HAP-1 (cell line): ENCODE data around the gene TCF7L1.
"Not testable (repeated sequence)": the region's sequence is repeated elsewhere in the genome, so short reads cannot be mapped to it uniquely, and the experiment has no call there.

Experiments
- DNase-seq, 2 experiments: peaks; one replicate each; pipeline ENCODE4 v3.0.0-alpha.2; 2016 to 2020; ENCODE audit warnings: low spot score in 2 of 2
- H3K27me3 ChIP-seq: fragments of 250-450 bp; sonication (Bioruptor Pico); 2 replicates; pipeline ENCODE4 v1.5.1; 2020; ENCODE audit warnings: low read depth, mild to moderate bottlenecking, moderate library complexity
- H3K36me3 ChIP-seq: fragments of 250-450 bp; sonication (Bioruptor Pico); replicated peaks from 2 replicates; pipeline ENCODE4 v1.5.1; 2020; ENCODE audit warnings: mild to moderate bottlenecking
- H3K4me1 ChIP-seq: fragments of 250-450 bp; sonication (Bioruptor Pico); 2 replicates; pipeline ENCODE4 v1.5.1; 2020; ENCODE audit warnings: mild to moderate bottlenecking
- H3K4me3 ChIP-seq: fragments of 250-450 bp; sonication (Bioruptor Pico); 2 replicates; pipeline ENCODE4 v1.5.1; 2020; ENCODE audit warnings: mild to moderate bottlenecking, moderate library complexity
- H3K9me3 ChIP-seq: fragments of 250-450 bp; sonication (Bioruptor Pico); 2 replicates; pipeline ENCODE4 v1.5.1; 2020; ENCODE audit warnings: mild to moderate bottlenecking, moderate library complexity
- in situ Hi-C: fragments of 300-500 bp; cut with MboI; formaldehyde crosslinking; loops from 3 replicates; pipeline ENCODE4 v1.14.3; 2020; ENCODE audit warnings: low sequenced_read_pairs, inconsistent platforms, mixed read lengths

The TCF7L1 gene

DNA sequence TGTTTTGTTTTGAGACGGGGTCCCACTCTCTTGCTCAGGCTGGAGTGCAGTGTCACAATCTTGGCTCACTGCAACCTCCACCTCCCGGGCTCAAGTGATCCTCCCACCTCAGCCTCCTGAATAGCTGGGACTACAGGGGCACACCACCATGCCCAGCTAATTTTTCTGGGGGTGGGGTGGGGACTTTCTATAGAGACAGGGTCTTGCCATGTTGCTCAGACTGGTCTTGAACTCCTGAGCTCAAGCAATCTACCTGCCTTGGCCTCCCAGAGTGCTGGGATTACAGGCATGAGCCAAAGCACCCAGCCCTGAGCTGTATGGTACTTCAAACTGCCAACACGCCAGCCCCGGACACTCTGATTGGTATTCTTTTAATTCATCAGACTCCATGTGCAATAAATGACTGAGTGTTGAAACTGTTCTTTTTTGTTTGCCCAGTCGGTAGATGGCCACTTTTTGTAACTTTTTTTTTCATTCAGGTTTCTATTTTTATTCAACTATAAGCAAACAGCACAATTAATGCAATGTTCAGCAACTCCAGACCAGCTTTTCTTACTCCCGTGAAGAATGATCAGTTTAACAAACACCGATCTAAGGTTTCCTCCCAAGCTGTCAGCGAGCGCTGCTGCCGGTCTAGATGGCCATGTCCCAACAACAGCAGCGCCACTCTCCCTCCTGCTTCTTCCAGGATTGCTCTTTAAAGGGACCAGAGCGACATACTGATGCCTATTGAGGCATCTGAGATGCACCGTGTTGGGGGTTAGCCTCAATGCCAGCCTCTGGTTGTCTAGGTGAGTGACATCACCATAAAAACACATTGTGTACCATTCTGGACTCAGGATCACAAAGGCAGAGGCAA, 207.1 kb downstream of the TCF7L1 start:
- in situ Hi-C loops = no loop called here
- no peak for DNase-seq
- Histone ChIP-seq H3K27me3 (no peaks in the 10 kb centered on the region), H3K4me1 (peaks cover 9% of the 10 kb centered on the region), H3K36me3 (peaks cover 5% of the 10 kb centered on the region), H3K4me3 (no peak overlapping the region), H3K9me3 (no peaks in the 10 kb centered on the region; the same call in 1 of the 2 replicates)

DNA sequence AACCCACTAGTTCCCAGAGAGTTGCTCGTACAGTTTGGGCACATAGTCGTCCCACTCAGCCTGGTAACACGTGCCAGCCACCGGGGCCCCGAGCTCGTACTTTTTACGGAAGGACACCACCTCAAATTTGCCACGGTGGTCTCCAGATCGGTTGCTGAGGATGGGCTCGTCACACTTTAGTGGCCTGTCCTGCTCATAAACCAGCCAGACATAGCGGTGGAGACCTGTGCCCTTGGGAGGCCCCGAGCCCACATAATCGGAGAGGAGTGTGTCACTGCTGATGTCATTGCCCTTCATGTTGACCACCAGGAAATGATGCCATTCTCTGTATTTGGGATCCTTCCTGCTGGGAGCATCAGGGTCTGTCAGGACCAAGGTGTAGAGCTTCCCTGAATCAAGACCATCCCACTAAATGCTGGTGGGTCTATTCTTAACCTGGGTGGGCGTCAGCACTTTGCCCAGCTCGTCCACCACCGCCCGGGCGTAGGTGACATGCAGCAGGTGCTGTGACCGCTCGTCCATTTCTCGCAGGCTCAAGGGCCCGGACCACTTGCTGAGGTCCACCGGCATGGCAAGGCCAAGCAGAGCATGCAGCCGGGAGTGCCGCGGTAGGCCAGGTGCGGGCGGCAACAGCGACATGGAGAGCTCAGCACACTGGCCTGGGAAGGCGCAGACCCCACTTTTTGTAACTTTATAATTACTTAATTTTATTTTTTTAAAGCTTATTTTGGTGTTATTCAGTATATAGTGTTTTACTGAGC, 208.3 kb downstream of the TCF7L1 start:
- Histone ChIP-seq H3K9me3 (no peaks in the 10 kb centered on the region; the same call in 1 of the 2 replicates), H3K27me3 (no peaks in the 10 kb centered on the region), H3K4me1 (peaks cover 9% of the 10 kb centered on the region), H3K4me3 (no peak overlapping the region), H3K36me3 (peaks cover 13% of the 10 kb centered on the region)
- no peak for DNase-seq
- in situ Hi-C loops = no loop called here

DNA sequence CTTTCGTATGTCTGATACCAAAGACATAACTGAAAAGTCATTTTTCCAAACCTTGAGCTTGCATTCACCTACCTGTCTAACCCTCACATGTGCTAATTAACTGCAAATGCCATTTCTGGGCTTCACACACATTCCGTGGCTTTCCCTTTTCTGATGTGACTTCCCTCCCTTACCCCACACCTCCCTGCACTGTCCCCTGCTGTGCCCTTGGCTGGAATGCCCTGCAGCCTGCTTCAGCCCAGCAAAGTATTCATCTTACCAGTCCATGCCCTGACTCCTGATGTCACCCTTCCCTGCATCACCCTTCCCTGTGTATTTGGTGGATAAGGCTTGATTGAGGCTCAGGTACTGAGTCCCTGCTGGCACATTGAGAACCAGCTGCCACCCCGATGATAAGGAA, 209.0 kb downstream of the TCF7L1 start:
- H3K9me3 ChIP-seq = no peaks in the 10 kb centered on the region; the same call in 1 of the 2 replicates
- H3K4me3 ChIP-seq = no peak overlapping the region
- in situ Hi-C loops = no loop called here
- peaks cover 16% of the 10 kb centered on the region for H3K36me3 ChIP-seq
- no peak for DNase-seq
- peaks cover 9% of the 10 kb centered on the region for H3K4me1 ChIP-seq
- no peaks in the 10 kb centered on the region for H3K27me3 ChIP-seq

DNA sequence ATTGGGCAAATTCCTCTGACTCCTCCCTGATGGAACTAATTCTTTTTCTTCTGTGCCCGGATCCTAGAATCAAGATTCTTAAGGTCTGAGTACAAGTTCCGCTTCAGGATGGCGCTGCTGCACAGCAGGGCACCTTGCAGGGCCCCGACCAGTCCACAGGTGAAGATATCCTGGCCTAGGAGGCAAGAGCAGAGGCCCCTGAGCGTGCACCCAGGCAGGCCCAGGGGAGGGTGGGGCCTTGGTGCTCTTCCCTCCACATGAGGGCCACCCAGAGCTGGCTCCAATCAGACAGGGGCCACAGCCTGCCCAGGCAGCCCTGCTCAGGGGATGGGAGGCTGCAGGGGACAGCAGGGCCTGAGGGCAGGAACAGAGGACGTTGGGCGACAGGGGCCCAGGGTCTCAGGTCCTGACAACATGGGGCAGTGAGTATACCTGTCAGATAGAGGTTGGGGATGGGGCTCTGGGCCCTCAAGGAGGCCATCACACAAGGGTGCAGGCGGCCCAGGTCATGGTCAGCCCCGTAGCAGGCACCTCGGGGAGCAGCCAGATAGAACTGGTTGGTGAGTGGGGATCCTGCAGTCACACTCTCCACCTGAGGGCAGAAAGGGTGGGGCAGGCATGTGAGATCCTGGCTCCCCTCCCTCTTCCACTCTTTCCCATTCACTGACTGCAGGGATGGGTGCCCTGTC, 210.2 kb downstream of the TCF7L1 start:
- DNase-seq, H3K4me1 ChIP-seq, H3K9me3 ChIP-seq, H3K4me3 ChIP-seq, in situ Hi-C loops, H3K27me3 ChIP-seq: not testable (repeated sequence)
- peaks cover 21% of the 10 kb centered on the region for H3K36me3 ChIP-seq

DNA sequence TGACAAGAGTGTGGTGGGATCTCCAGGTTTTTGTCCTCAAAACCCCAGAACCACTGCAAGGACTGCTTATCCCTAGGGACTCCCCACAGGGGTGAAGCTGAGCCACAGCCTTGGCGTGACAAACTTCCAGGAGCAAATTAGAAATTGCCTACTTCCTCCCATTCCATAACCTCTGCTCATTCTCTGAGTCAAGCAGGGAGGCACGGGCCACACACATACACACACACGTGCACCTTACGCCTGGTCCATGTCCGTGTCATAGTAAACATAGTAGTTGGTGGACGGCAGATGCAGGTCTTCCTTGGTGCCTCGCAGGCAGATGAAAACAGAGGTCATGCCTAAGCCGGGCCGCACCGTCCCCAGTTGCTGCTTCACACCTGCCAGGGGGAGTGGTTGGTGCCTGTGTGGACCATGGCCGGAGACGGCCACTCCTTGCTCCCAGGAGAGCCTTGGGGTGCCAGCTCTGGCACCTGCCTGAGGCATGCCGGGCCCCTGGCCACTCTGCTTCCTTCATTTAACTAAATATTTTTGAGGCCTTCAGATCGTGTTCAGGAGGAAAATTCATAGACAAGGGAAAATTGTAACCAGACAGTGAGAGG, 211.3 kb downstream of the TCF7L1 start:
- no peaks in the 10 kb centered on the region for H3K4me1 ChIP-seq
- H3K36me3 ChIP-seq = peaks cover 24% of the 10 kb centered on the region
- no peak overlapping the region for H3K4me3 ChIP-seq
- no peak for DNase-seq
- no peaks in the 10 kb centered on the region for H3K27me3 ChIP-seq
- in situ Hi-C loops = no loop called here
- H3K9me3 ChIP-seq = no peaks in the 10 kb centered on the region

DNA sequence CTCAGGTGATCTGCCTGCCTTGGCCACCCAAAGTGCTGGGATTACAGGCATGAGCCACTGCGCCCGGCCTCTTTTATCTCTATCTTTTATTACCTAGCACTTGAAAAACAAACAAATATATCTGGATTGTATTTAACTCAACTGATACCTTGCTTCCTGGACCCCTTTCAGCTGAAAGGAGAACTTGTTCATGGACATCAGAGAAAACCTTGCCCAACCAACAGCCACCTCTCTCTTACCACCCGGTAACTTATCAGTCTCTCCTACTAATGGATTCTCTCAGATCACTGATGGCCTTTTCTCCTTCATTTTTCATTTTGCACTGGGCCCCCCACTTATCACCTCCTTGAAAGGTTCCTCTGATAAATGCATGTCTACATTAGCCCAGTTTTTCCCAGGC, 214.4 kb downstream of the TCF7L1 start:
- no peak for DNase-seq
- no peaks in the 10 kb centered on the region for H3K9me3 ChIP-seq
- no peaks in the 10 kb centered on the region for H3K27me3 ChIP-seq
- H3K36me3 ChIP-seq = peaks cover 31% of the 10 kb centered on the region
- H3K4me1 ChIP-seq = no peaks in the 10 kb centered on the region
- in situ Hi-C loops = no loop called here
- H3K4me3 ChIP-seq = no peak overlapping the region

DNA sequence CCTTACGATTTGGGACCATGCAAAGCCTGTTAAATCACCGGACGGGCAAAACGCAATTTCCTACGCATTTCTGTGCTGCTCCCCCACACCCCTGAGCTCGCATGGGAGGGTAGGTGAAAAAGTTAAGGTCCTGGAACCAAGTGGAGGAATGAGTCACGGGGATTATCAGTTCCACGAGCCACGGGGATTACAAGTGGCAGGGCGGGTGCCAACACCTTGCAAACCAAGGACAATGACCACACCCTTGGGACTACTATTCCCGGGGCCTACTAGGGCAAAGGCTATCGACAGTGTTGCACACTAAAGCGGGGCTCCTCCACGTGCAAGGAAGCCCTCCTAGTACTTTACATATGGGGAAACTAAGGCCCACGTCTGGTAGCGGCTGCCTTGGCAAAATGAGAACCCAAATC, 220.7 kb downstream of the TCF7L1 start:
- peak; percentile 35 to 64 for DNase-seq
- Histone ChIP-seq H3K27me3 (no peaks in the 10 kb centered on the region), H3K4me1 (no peaks in the 10 kb centered on the region; the same call in 1 of the 2 replicates), H3K4me3 (peak overlapping the region; percentile 74), H3K36me3 (peaks cover 19% of the 10 kb centered on the region), H3K9me3 (no peaks in the 10 kb centered on the region)
- in situ Hi-C loops = no loop called here

DNA sequence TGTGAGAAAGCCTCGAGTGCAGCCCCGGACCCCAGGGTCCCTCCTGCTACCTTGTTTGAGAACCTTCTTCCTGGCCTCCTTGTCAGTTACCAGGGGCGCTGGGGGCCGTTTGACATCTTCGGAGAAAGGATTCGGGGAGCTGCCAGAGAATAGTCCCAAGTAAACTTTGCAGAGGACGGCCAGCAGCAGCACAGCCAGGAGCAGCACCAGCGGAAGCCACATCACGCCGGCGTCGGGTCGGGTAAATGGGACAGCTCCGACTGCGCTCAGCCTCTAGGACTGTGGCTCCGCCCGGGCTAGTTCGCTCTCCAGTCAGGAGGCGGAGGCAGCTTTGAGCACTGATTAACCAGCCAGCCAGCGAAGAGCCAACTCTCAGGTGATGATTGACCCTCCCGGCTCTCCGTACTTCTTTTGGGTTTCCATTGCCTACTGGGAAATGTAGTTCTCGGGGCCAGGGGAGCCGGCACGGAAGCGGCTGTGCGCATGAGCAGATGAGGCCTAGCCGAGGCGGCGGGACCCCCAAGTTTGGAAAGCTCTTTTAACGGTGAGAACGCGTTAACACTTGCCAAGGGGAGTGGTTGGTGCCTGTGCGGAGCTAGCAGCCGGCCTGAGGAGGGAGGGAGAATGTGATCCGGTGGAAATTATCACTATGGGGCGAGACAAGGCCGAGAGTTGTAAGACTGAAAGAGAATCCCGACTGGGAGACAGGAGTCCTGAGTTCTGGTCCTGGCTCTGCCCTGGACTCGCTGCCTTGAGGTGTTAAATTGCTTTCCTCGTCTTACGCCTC, 221.3 kb downstream of the TCF7L1 start, which contains the start of the genes ELMOD3 and RETSAT:
Gene ELMOD3, plus strand, starts transcription at position 484 of the 787 bp plus-strand sequence. CDS start 2,430 bp downstream, outside the sequence.
Gene RETSAT, minus strand, starts transcription at position 243 of the 787 bp plus-strand sequence. Its CDS starts 21 bp downstream, at position 222.
- no peaks in the 10 kb centered on the region; the same call in 1 of the 2 replicates for H3K4me1 ChIP-seq
- H3K27me3 ChIP-seq = no peaks in the 10 kb centered on the region
- no peaks in the 10 kb centered on the region for H3K9me3 ChIP-seq
- H3K36me3 ChIP-seq = peaks cover 19% of the 10 kb centered on the region
- H3K4me3 ChIP-seq = peak within 1 kb of the TSS; percentile 74
- peak; percentile 97 to 99 for DNase-seq
- in situ Hi-C loops = no loop called here

DNA sequence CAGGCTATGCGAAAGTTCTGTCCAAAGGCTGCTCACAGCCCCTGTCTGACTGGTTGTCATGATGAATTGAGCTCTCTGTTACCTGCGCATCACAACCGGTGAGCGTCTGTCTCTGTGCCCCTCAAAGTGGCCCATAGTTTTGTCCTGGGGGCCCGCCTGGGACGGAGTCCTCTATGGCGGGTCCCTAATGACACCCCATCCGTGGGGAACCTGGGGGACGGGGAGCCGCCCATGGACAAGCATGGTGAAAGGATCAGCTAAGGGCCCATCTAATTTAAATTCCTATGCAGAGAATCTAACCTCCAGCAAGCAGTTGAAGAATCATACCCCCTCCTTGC, 221.8 kb downstream of the TCF7L1 start:
- H3K9me3 ChIP-seq = no peaks in the 10 kb centered on the region
- DNase-seq = no peak
- in situ Hi-C loops = no loop called here
- no peaks in the 10 kb centered on the region for H3K27me3 ChIP-seq
- H3K4me3 ChIP-seq = peak overlapping the region; percentile 74
- no peaks in the 10 kb centered on the region; the same call in 1 of the 2 replicates for H3K4me1 ChIP-seq
- peaks cover 14% of the 10 kb centered on the region for H3K36me3 ChIP-seq

DNA sequence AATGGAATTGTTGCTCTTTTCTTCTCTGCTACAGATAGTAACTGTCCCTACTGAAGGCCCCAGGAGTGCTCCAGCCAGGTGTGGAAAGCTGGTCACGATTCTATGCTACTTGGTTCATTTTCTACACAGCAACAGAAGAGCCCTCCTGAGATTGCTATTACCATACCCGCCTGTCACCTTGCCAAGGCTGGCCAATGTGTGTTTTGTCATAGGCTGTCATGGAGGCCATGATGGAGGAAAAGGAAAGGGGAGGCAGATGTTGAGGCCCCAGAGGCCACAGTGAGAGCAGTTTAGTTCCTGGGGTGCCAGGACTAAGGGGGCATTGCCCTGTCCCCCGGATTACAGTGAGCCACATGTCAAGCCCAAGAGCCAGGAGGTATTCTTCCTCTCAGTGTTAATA, 222.3 kb downstream of the TCF7L1 start:
- DNase-seq = no peak
- H3K4me3 ChIP-seq = peak overlapping the region; percentile 74
- H3K4me1 ChIP-seq = no peaks in the 10 kb centered on the region; the same call in 1 of the 2 replicates
- H3K36me3 ChIP-seq = peaks cover 14% of the 10 kb centered on the region; the same call in 1 of the 2 replicates
- H3K27me3 ChIP-seq = no peaks in the 10 kb centered on the region
- no peaks in the 10 kb centered on the region for H3K9me3 ChIP-seq
- in situ Hi-C loops = no loop called here

DNA sequence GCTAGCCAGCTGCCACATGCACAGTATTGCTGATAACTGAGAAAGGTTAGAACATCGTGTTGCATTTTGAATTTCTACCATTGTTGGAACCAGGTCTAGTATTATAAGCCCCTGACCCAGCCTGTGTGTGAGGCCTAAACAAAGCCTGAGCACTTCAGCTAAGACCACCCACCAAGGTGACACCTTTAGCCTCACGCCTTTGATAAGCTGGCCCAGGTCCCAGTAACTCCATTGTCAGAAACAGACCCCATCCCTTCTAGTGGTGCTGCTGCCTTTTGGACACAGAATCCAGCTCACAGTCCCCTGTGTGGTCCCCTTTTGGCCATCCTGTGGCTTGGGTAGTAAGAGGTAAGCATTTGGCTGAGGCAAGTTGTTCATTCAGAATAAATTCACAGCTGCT, 223.0 kb downstream of the TCF7L1 start:
- Histone ChIP-seq H3K27me3 (no peaks in the 10 kb centered on the region), H3K4me1 (no peaks in the 10 kb centered on the region; the same call in 1 of the 2 replicates), H3K9me3 (no peaks in the 10 kb centered on the region; the same call in 1 of the 2 replicates), H3K36me3 (peaks cover 15% of the 10 kb centered on the region; the same call in 1 of the 2 replicates), H3K4me3 (no peak overlapping the region)
- in situ Hi-C loops = no loop called here
- DNase-seq = no peak

DNA sequence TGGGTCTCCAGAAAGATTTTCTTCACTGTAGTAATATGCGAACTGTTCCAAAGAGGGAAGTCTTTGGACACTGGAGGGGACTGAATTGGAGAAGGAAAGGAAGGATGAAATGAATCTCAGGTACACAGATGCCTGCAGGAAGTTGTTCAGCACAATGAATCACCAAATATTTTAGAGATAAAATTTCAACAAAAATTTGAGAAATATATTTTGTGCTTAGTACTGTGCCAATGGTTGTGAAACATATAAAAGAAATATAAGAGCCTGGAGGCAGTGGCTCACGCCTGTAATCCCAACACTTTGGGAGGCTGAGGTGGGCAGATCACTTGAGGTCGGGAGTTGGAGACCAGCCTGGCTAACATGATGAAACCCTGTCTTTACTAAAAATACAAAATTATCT, 224.5 kb downstream of the TCF7L1 start:
- H3K4me1 ChIP-seq = no peaks in the 10 kb centered on the region; the same call in 1 of the 2 replicates
- H3K4me3 ChIP-seq = no peak overlapping the region
- H3K9me3 ChIP-seq = no peaks in the 10 kb centered on the region; the same call in 1 of the 2 replicates
- no peak for DNase-seq
- H3K36me3 ChIP-seq = peaks cover 15% of the 10 kb centered on the region; the same call in 1 of the 2 replicates
- H3K27me3 ChIP-seq = no peaks in the 10 kb centered on the region
- in situ Hi-C loops = no loop called here
